ENCODE results near the gene CALHM5.

The CALHM5 gene

DNA sequence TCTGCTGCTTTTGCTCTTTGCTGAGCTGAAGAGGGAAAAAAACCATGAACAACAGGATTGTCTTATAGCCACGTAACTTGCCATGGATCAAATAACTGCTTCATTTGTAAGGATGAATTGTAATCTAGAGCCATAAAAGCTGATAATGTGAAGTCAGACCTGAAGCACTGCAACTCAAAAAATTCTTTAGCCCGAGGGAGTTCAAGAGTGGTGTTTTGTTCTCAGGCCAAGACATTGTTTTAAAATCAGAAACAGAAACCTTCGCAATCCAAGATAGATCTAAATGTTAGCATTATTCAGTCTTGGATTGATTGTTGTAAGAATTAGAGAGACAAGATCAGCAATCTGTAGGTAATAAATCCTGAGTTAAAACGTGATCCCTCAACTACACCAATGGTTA, 34.2 kb downstream of the CALHM5 start, which contains the start of gene TRAPPC3L:
Gene TRAPPC3L (minus strand): TSS at position 34 of the 400 bp plus-strand sequence. CDS start 170 bp downstream, outside the sequence.
- no peak for DNase-seq (ENCODE audit: low read depth in 4 of 4, low spot score in 1 of 4)

GRCh38 chr6:116547358-116547757, 35.9 kb downstream of the CALHM5 start:
- DNase-seq (ENCODE audit: low read depth in 4 of 4, low spot score in 1 of 4): no peak

DNA sequence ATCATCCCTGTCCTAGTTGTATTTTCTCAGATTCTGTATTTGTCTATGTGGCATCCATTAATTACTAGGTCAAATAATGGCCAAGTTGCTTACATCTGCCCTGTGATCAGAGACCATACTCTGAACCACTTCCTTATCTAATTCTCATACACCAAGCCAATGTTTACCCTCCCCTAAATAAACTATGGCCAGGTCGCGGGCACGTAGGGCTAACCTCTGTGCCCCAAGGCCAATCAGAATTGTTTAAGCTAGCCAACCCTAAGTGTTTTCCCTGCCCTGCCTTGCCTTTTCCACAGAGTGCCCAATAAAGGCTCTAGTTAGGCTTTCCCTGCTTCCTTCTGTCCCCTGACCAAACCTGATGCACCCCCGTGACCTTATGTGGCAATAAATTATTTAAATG, 39.4 kb downstream of the CALHM5 start:
- no peak for DNase-seq (ENCODE audit: low read depth in 4 of 4, low spot score in 1 of 4)

DNA sequence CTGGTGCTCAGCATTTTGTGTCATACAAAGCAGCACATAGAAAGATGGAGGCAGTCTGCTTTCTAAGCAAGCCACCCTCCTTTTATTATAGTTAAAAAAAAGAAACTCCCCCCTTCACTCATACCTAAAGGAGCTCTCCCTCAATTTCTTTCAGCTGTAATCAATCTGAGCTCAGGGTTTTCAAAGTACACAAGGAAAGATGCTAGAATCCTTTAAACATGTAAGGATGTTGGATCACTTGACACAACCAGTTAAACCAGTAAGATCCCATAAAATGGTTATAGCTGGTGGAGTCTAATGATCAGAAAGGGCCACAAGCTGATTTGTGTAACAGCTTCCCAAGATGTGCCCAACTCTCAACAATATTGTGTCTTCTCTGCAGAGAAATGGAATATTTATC, 42.0 kb downstream of the CALHM5 start, which contains the start of gene CALHM4:
Gene CALHM4 (plus strand): TSS at position 301 of the 400 bp plus-strand sequence. CDS start 43 bp downstream, at position 344.
- no peak for DNase-seq (ENCODE audit: low read depth in 4 of 4, low spot score in 1 of 4)

DNA sequence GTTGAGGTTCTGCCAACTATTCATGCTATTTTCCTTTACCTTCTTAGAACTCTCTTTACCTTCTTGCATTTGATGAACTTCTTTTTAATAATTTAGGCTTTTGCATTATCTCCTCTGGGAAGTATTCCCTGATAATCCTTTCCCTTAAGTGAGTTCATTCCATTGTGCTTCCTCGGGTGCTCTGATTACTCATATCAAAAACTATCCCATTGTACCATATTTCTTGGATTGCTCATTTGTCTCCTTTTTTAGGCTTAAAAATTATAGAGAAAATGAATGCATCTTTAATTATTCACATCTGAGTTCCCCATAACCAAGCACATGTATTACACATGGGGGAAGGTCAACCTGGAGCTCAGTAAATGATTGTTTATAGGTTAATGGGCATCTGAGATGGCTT, 44.6 kb downstream of the CALHM5 start:
- DNase-seq (ENCODE audit: low read depth in 4 of 4, low spot score in 1 of 4): no peak

DNA sequence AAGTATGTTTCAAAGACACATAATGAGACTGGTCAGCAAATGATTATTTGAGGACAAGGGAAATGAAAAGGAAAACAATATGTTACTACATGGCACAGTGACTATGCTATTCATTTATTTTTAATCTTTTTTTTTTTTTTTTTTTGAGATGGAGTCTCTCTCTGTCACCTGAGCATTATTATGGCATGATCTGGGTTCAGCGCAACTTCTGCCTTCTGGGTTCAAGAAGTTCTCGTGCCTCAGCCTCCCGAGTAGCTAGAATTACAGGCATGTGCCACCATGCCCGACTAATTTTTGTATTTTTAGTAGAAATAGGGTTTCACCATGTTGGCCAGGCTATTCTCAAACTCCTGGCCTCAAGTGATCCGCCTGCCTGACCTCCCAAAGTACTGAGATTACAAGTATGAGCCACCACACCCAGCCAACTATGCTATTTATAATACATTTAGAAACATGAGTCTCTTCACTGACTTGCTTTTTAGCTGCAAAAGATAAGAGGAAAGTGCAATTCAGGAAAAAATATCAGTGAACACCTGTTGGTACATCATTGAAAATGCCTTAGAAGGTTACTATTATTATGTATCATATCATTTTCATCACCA, 45.5 kb downstream of the CALHM5 start:
- DNase-seq (ENCODE audit: low read depth in 4 of 4, low spot score in 1 of 4): no peak

DNA sequence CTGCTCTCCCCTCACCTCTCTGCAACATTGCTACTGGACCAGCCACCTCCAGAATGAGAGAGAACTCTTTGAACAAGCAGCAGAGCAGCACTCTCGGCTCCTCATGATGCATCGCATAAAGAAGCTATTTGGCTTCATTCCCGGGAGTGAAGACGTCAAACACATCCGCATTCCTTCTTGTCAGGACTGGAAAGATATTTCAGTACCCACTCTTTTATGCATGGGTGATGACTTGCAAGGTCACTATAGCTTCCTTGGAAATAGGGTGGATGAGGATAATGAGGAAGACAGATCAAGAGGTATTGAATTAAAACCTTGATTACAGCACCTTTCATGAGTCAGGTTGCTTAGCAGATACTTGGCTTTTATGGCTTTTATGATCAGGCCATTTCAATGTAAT, 46.5 kb downstream of the CALHM5 start:
- DNase-seq (ENCODE audit: low read depth in 4 of 4, low spot score in 1 of 4): no peak

DNA sequence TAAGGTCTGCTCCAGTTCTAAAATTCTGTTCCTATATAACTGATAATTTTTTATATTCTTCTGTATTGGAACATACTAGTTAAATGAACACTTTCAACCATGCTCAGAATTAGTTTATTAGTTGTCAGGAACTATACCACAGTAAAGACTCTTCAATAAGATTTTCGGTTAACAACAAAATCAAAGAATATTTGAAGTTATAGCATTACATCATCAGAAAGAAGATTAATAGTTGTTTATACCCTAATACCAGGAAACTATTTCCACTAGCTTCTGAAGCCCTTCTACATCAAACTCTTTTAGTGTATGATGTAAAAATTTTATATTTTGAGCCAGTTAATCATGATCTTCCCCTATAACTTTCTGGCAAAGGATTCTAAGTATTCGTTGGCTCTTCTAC, 48.7 kb downstream of the CALHM5 start:
- DNase-seq (ENCODE audit: low read depth in 4 of 4, low spot score in 1 of 4): no peak

GRCh38 chr6:116561377-116562018, 50.1 kb downstream of the CALHM5 start:
- peak in 3 of 4 experiments; percentile 37 to 46 (median 45) for DNase-seq (ENCODE audit: low read depth in 4 of 4, low spot score in 1 of 4)

- no peak for DNase-seq (ENCODE audit: low read depth in 4 of 4, low spot score in 1 of 4)
Measured at GRCh38 chr6:116562019-116562403, 50.6 kb downstream of the CALHM5 start.

GRCh38 chr6:116562614-116563013, 51.2 kb downstream of the CALHM5 start:
- DNase-seq (ENCODE audit: low read depth in 4 of 4, low spot score in 1 of 4): no peak

DNA sequence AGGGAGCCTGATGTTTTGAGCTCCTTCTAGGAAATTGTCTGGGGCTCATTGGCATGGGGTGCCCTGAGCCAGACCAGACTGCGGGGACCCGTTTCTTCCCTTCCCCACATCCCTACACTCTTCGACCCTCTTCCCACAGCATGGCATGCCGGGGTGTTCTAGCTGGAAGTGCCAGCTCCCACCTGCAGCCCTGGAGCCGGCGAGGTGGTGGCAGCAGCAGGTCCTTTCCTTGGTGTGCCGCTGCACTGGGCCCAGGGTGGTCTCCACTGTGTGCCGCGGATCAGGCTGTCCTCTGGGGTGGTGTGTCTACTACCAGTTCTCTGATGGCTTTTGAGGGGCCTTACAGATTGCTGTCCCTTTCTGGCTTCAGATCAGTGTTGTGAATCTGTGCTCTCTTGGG, 52.4 kb downstream of the CALHM5 start:
- DNase-seq (ENCODE audit: low read depth in 4 of 4, low spot score in 1 of 4): no peak

GRCh38 chr6:116564311-116564710, 52.9 kb downstream of the CALHM5 start:
- no peak for DNase-seq (ENCODE audit: low read depth in 4 of 4, low spot score in 1 of 4)

- DNase-seq (ENCODE audit: low read depth in 4 of 4, low spot score in 1 of 4): no peak
Measured at GRCh38 chr6:116564921-116565872, 53.8 kb downstream of the CALHM5 start.

DNA sequence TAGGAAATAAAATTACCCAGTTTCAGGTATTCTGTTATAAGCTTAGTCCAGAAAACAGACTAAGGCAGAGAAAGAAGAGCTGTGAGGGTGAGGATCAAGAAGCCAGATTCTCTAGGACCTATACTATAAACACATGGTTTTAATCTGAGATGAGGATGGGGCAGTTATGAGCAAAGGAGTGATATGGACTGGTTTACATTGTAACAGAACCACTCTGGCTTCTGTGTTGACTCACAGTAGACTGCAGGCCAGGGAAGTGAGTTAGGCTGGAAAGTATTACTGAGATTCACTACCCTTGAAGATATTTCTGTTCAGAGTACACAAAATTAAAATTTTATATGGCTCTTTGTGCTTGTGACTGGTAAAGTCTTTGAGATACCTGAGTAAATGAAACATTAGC, 56.7 kb downstream of the CALHM5 start:
- no peak for DNase-seq (ENCODE audit: low read depth in 4 of 4, low spot score in 1 of 4)

- DNase-seq (ENCODE audit: low read depth in 4 of 4, low spot score in 1 of 4): no peak
Measured at GRCh38 chr6:116568821-116569755, 57.6 kb downstream of the CALHM5 start.

DNA sequence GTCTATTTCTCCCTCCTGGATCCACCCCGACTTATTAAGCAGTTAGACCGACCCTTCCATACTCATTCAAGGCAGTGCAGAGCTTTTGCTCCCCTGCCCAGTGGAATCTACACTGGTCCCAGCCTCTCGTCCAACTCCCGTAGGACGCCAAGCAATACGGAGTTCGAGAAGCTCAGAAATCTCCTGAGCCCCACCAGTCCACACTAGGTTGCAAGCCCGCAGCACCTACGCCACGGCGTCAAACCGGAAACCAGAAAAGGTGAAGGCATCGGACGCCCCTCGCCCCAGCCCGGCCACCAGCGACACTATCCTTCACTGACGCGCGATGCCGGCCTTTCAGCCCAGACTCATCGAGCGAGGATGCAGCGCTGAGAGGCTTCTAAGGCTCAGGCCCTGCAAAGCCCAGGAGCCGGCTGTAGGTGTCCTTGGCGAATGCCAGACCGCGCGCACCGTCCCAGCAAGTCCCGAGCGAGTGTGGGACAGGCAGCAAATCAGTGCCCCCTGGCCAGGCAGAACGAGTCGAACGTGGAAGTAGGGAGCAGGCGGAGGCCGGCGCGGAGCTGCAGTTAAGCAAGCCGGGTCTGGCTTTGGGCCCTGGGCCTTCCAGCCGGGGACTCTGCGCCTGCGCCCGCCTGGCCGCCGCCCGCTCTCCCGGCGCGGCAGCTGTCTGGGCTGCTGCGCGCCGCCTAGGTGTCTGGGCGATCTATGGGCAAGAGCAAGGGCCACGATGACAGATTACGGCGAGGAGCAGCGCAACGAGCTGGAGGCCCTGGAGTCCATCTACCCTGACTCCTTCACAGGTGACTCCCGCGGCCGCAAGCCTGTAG, 59.6 kb downstream of the CALHM5 start, which contains the start of gene RWDD1:
Gene RWDD1 (plus strand): TSS at position 649 of the 827 bp plus-strand sequence. CDS start 79 bp downstream, at position 728.
- DNase-seq (ENCODE audit: low read depth in 4 of 4, low spot score in 1 of 4): peak; percentile 89 to 97 (median 92)

DNA sequence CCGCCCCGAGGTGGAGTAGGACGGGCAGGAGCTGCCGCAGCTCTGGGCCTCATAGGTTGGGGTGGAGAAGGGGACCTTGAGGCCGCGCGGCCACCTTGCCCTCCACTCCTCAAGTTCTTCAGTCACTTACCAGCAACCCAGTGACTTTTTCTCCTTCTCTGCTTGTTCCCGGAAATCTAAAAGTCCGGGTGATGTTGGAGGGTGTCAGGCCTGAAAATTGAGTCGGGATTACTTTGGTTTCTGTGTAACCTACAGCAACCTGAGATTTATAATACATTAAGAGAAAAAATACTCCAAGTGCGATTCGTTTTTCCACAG, 60.2 kb downstream of the CALHM5 start:
- DNase-seq (ENCODE audit: low read depth in 4 of 4, low spot score in 1 of 4): no peak

DNA sequence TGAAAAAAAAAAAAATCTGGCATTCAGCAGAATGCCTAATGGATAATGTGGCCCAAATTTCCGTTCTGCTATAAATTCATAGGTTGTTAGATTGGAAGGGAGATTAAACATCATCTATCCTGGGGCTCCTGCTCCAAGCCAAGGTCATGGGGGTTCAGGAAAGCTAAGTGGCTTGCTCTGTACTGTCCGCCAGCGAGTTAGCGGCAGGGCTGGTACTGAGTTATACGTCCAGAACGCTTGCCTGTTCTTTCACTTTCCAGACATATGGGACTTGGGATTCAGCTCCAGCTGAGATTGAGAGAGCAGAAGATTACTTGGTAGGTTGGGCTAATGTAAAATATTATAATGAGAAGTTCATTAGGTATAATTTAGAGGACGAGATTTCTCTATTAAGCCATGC, 60.7 kb downstream of the CALHM5 start:
- no peak for DNase-seq (ENCODE audit: low read depth in 4 of 4, low spot score in 1 of 4)
